ENCODE data around the gene PLEKHH1. TPM values are rescaled to one million over a fixed set of nuclear protein-coding genes. Genes with fewer than 3 reads are reported as not detected.

The PLEKHH1 gene
- total RNA-seq, 1 experiment from 2014 or later = 27.6 TPM

- RAD21 ChIA-PET (ENCODE audit: low non-redundant PET in 1 of 2, low total read pairs in 2 of 2, uncharacterized antibody in 2 of 2, unreplicated experiment in 2 of 2) = no interaction called here
- H3K4me1 ChIP-seq (ENCODE audit: control insufficient read depth in 1 of 2, insufficient read depth in 2 of 2, low read length in 2 of 2) = peaks cover 2 to 16% of the 10 kb centered on the region in 2 experiments; a peak in 2 of 4 replicates
- DNase-seq (ENCODE audit: low read depth, low spot score) = no peak
- H3K79me2 ChIP-seq (ENCODE audit: insufficient read depth, low read length) = no peaks in the 10 kb centered on the region
- BruUV-seq (replicated peaks) = no TSS peak
- no peak for TF ChIP-seq EGR1 (IDR thresholded peaks at IDR 0.05; ENCODE audit: low read depth)
- TF ChIP-seq ZFX (IDR thresholded peaks at IDR 0.05) = peak; percentile 42; the same call in 1 of the 2 replicates
- no peak for TF ChIP-seq POLR2AphosphoS5 (IDR thresholded peaks at IDR 0.05; ENCODE audit: low read depth, low read length)
- TF ChIP-seq SIN3A (IDR thresholded peaks at IDR 0.05; ENCODE audit: low read depth) = no peak
- peak overlapping the region; percentile 94 for H3K4me2 ChIP-seq (ENCODE audit: low read length)
- no peaks in the 10 kb centered on the region for H3K27me3 ChIP-seq (ENCODE audit: insufficient read depth, low read length)
- POLR2A ChIA-PET = no interaction called here
- intact Hi-C loops (cut with micrococcal nuclease) = no loop called here
- H3K27ac ChIP-seq (ENCODE audit: low read depth, low read length) = no peak overlapping the region; the same call in 1 of the 2 replicates
- CTCF ChIA-PET = interaction anchor here (2.8 kb wide), 1 partner anchor 11 kb away, joined by 20 read pairs; no protein-coding TSS in a partner anchor
- H3K36me3 ChIP-seq (ENCODE audit: control insufficient read depth in 1 of 2, insufficient read depth in 2 of 2, low read length in 2 of 2) = no peaks in the 10 kb centered on the region
- peak; percentile 72 for ATAC-seq
- H2AFZ ChIP-seq (ENCODE audit: low read depth, low read length, poor library complexity, severe bottlenecking) = no peak overlapping the region
- no peaks in the 10 kb centered on the region for H4K20me1 ChIP-seq (ENCODE audit: insufficient read depth)
- H3K9me3 ChIP-seq (ENCODE audit: control insufficient read depth in 1 of 2, insufficient read depth in 1 of 2, low read depth in 1 of 2, low read length in 2 of 2) = no peaks in the 10 kb centered on the region
- peak overlapping the region; percentile 26; the same call in 1 of the 2 replicates for H3K9ac ChIP-seq (ENCODE audit: low read length)
- no peaks in the 10 kb centered on the region for H3K9me2 ChIP-seq (ENCODE audit: insufficient read depth)
- peak overlapping the region; percentile 60 to 70 for H3K4me3 ChIP-seq (replicated peaks in 1 of 2; ENCODE audit: low read depth in 1 of 2, low read length in 2 of 2)
These were observed 17.6 kb upstream of the PLEKHH1 start for GRCh38 chr14:67515386-67516079.

- no peaks in the 10 kb centered on the region for H3K9me3 ChIP-seq (ENCODE audit: control insufficient read depth in 1 of 2, insufficient read depth in 1 of 2, low read depth in 1 of 2, low read length in 2 of 2)
- intact Hi-C loops (cut with micrococcal nuclease) = no loop called here
- no peak for ATAC-seq
- no peaks in the 10 kb centered on the region for H3K79me2 ChIP-seq (ENCODE audit: insufficient read depth, low read length)
- POLR2A ChIA-PET = no interaction called here
- BruUV-seq (replicated peaks) = no TSS peak
- TF ChIP-seq EZH2phosphoT487 (IDR thresholded peaks at IDR 0.05; ENCODE audit: borderline replicate concordance) = no peak
- 0 out of 6 replicates have a peak, but pooled peaks of 1 of the 3 experiments have one; percentile 2 for TF ChIP-seq CTCF (IDR thresholded peaks at IDR 0.05 in 2 of 3, conservative IDR thresholded peaks at IDR 0.05 in 1 of 3; ENCODE audit: borderline replicate concordance in 1 of 3, insufficient read depth in 1 of 3, low read depth in 2 of 3, low read length in 2 of 3)
- RAD21 ChIA-PET (ENCODE audit: low non-redundant PET in 1 of 2, low total read pairs in 2 of 2, uncharacterized antibody in 2 of 2, unreplicated experiment in 2 of 2) = no interaction called here
- H3K27me3 ChIP-seq (ENCODE audit: insufficient read depth, low read length) = peaks cover 6% of the 10 kb centered on the region; the same call in 1 of the 2 replicates
- H3K4me3 ChIP-seq (replicated peaks in 1 of 2; ENCODE audit: low read depth in 1 of 2, low read length in 2 of 2) = no peak overlapping the region
- H3K36me3 ChIP-seq (ENCODE audit: control insufficient read depth in 1 of 2, insufficient read depth in 2 of 2, low read length in 2 of 2) = no peaks in the 10 kb centered on the region
- CTCF ChIA-PET = interaction anchor here (0.8 to 2.8 kb wide), 3 partner anchors 10 to 188 kb away, joined by 4 to 20 read pairs (median 5); no protein-coding TSS in a partner anchor
- H4K20me1 ChIP-seq (ENCODE audit: insufficient read depth) = no peaks in the 10 kb centered on the region
- H3K9me2 ChIP-seq (ENCODE audit: insufficient read depth) = no peaks in the 10 kb centered on the region
- no peak overlapping the region for H3K9ac ChIP-seq (ENCODE audit: low read length)
- no peak overlapping the region for H3K27ac ChIP-seq (ENCODE audit: low read depth, low read length)
- H3K4me1 ChIP-seq (ENCODE audit: control insufficient read depth in 1 of 2, insufficient read depth in 2 of 2, low read length in 2 of 2) = peaks cover 2 to 10% of the 10 kb centered on the region in 2 experiments; a peak in 2 of 4 replicates
- no peak for DNase-seq (ENCODE audit: low read depth, low spot score)
- H2AFZ ChIP-seq (ENCODE audit: low read depth, low read length, poor library complexity, severe bottlenecking) = no peak overlapping the region
- no peak overlapping the region for H3K4me2 ChIP-seq (ENCODE audit: low read length)
These were observed 16.4 kb upstream of the PLEKHH1 start for GRCh38 chr14:67516676-67517075.
